HG03571 (cell line): ENCODE results near the gene LRIT3.

Source experiments
- ATAC-seq: cut with Tn5 transposase; IDR thresholded peaks from one replicate; pipeline ENCODE4 v1.9.1; 2021; ENCODE audit not compliant: unreplicated experiment

LRIT3 gene

GRCh38 chr4:109890076-109890475 is 42.2 kb downstream of the LRIT3 start:
- ATAC-seq: no peak

GRCh38 chr4:109902559-109903251 is 54.8 kb downstream of the LRIT3 start:
- ATAC-seq: no peak

- no peak for ATAC-seq
Observed at GRCh38 chr4:109908731-109909130, 60.8 kb downstream of the LRIT3 start.

- ATAC-seq: no peak
Observed at GRCh38 chr4:109910256-109910655, 62.3 kb downstream of the LRIT3 start.

- no peak for ATAC-seq
Observed at GRCh38 chr4:109912706-109913595, 65.0 kb downstream of the LRIT3 start, which contains the start of gene EGF. EGF (plus strand) TSS chr4:109912883; CDS start chr4:109913336, 453 bp downstream.

GRCh38 chr4:109913596-109914241 is 65.8 kb downstream of the LRIT3 start:
- no peak for ATAC-seq

GRCh38 chr4:109914322-109914721 is 66.4 kb downstream of the LRIT3 start:
- ATAC-seq: no peak

GRCh38 chr4:109915385-109916026 is 67.6 kb downstream of the LRIT3 start:
- no peak for ATAC-seq

- no peak for ATAC-seq
Observed at GRCh38 chr4:109916027-109916409, 68.1 kb downstream of the LRIT3 start.

GRCh38 chr4:109921384-109921808 is 73.5 kb downstream of the LRIT3 start:
- ATAC-seq: no peak
